ENCODE measurements around the gene AOPEP. TPM values are rescaled to one million over a fixed set of nuclear protein-coding genes. Genes with fewer than 3 reads are reported as not detected.
"Not testable (repeated sequence)": the region's sequence is repeated elsewhere in the genome, so short reads cannot be mapped to it uniquely, and the experiment has no call there.

AOPEP gene
- total RNA-seq, 1 donor from 2014 or later: 16.6 TPM

- H3K4me1 Mint-ChIP-seq: peaks cover 23% of the 10 kb centered on the region
- no peak overlapping the region for H3K27ac Mint-ChIP-seq
- H3K27ac ChIP-seq: no peak overlapping the region
- no peak overlapping the region for H2AFZ ChIP-seq (replicated peaks)
- peaks cover 4% of the 10 kb centered on the region for H3K27me3 Mint-ChIP-seq (ENCODE audit: insufficient read depth, low read depth)
- peaks cover 4% of the 10 kb centered on the region for H3K4me1 ChIP-seq
- H3K36me3 ChIP-seq: no peaks in the 10 kb centered on the region
- no peak for DNase-seq (ENCODE audit: low spot score)
- H3K4me3 ChIP-seq: no peak overlapping the region
- H3K27me3 ChIP-seq: no peaks in the 10 kb centered on the region
- H3K9me3 Mint-ChIP-seq: peaks cover 5% of the 10 kb centered on the region
- TF ChIP-seq EZH2 (IDR thresholded peaks at IDR 0.05): no peak
- no peak for TF ChIP-seq CTCF (IDR thresholded peaks at IDR 0.05)
- TF ChIP-seq EZH2phosphoT487 (IDR thresholded peaks at IDR 0.05): no peak
- no peaks in the 10 kb centered on the region for H3K79me2 ChIP-seq (ENCODE audit: low read depth)
- H3K9me3 ChIP-seq (ENCODE audit: low read depth): no peaks in the 10 kb centered on the region
- no peak overlapping the region for H3K4me3 Mint-ChIP-seq
- H4K20me1 ChIP-seq (ENCODE audit: low read depth): no peaks in the 10 kb centered on the region
- no peaks in the 10 kb centered on the region for H3F3A ChIP-seq (ENCODE audit: low read depth)
- no peak overlapping the region for H3K4me2 ChIP-seq
- H3K36me3 Mint-ChIP-seq: peaks cover 13% of the 10 kb centered on the region
- no peak overlapping the region for H3K9ac ChIP-seq
These were observed 211.9 kb downstream of the AOPEP start for GRCh38 chr9:94938384-94938783.

GRCh38 chr9:94940296-94940695 is 213.8 kb downstream of the AOPEP start:
- not testable (repeated sequence) for H3K27me3 ChIP-seq; H2AFZ ChIP-seq (replicated peaks); H3K79me2 ChIP-seq (ENCODE audit: low read depth); H3K4me3 ChIP-seq; H4K20me1 ChIP-seq (ENCODE audit: low read depth); H3K4me2 ChIP-seq; H3K9me3 Mint-ChIP-seq; H3K4me3 Mint-ChIP-seq; H3F3A ChIP-seq (ENCODE audit: low read depth); H3K27ac ChIP-seq; H3K9ac ChIP-seq; H3K27ac Mint-ChIP-seq; H3K4me1 ChIP-seq; H3K9me3 ChIP-seq (ENCODE audit: low read depth); H3K27me3 Mint-ChIP-seq (ENCODE audit: insufficient read depth, low read depth); H3K36me3 ChIP-seq; DNase-seq (ENCODE audit: low spot score)
- Mint-ChIP-seq H3K36me3 (peaks cover 15% of the 10 kb centered on the region), H3K4me1 (peaks cover 13% of the 10 kb centered on the region)

- no peak overlapping the region for H3K4me2 ChIP-seq
- H3K27me3 ChIP-seq: no peaks in the 10 kb centered on the region
- TF ChIP-seq EZH2phosphoT487 (IDR thresholded peaks at IDR 0.05) (no peak), EZH2 (IDR thresholded peaks at IDR 0.05) (no peak), CTCF (IDR thresholded peaks at IDR 0.05) (no peak)
- Mint-ChIP-seq H3K27me3 (ENCODE audit: insufficient read depth, low read depth) (peaks cover 2% of the 10 kb centered on the region), H3K36me3 (peaks cover 16% of the 10 kb centered on the region), H3K4me3 (no peak overlapping the region), H3K27ac (no peak overlapping the region), H3K4me1 (peaks cover 13% of the 10 kb centered on the region), H3K9me3 (peaks cover 5% of the 10 kb centered on the region)
- no peaks in the 10 kb centered on the region for H4K20me1 ChIP-seq (ENCODE audit: low read depth)
- H3K27ac ChIP-seq: no peak overlapping the region
- no peaks in the 10 kb centered on the region for H3K9me3 ChIP-seq (ENCODE audit: low read depth)
- H3K79me2 ChIP-seq (ENCODE audit: low read depth): no peaks in the 10 kb centered on the region
- H3K4me3 ChIP-seq: no peak overlapping the region
- no peaks in the 10 kb centered on the region for H3K36me3 ChIP-seq
- H2AFZ ChIP-seq (replicated peaks): no peak overlapping the region
- no peak overlapping the region for H3K9ac ChIP-seq
- no peak for DNase-seq (ENCODE audit: low spot score)
- no peaks in the 10 kb centered on the region for H3F3A ChIP-seq (ENCODE audit: low read depth)
- no peaks in the 10 kb centered on the region for H3K4me1 ChIP-seq
These were observed 214.8 kb downstream of the AOPEP start for GRCh38 chr9:94941211-94941875.

GRCh38 chr9:94944626-94945025 is 218.1 kb downstream of the AOPEP start:
- no peak overlapping the region for H2AFZ ChIP-seq (replicated peaks)
- H3K4me1 ChIP-seq: peaks cover 17% of the 10 kb centered on the region
- no peaks in the 10 kb centered on the region for H3K27me3 ChIP-seq
- H3K9me3 ChIP-seq (ENCODE audit: low read depth): no peaks in the 10 kb centered on the region
- no peak overlapping the region for H3K27ac Mint-ChIP-seq
- no peak overlapping the region for H3K4me3 ChIP-seq
- no peaks in the 10 kb centered on the region for H3K36me3 ChIP-seq
- H3K36me3 Mint-ChIP-seq: peaks cover 13% of the 10 kb centered on the region
- no peaks in the 10 kb centered on the region for H3F3A ChIP-seq (ENCODE audit: low read depth)
- no peak overlapping the region for H3K4me2 ChIP-seq
- no peaks in the 10 kb centered on the region for H3K9me3 Mint-ChIP-seq
- H3K9ac ChIP-seq: no peak overlapping the region
- no peak for DNase-seq (ENCODE audit: low spot score)
- TF ChIP-seq EZH2phosphoT487 (IDR thresholded peaks at IDR 0.05): no peak
- TF ChIP-seq CTCF (IDR thresholded peaks at IDR 0.05): no peak
- TF ChIP-seq EZH2 (IDR thresholded peaks at IDR 0.05): no peak
- peaks cover 24% of the 10 kb centered on the region for H3K4me1 Mint-ChIP-seq
- H3K79me2 ChIP-seq (ENCODE audit: low read depth): no peaks in the 10 kb centered on the region
- H4K20me1 ChIP-seq (ENCODE audit: low read depth): no peaks in the 10 kb centered on the region
- H3K4me3 Mint-ChIP-seq: no peak overlapping the region
- H3K27me3 Mint-ChIP-seq (ENCODE audit: insufficient read depth, low read depth): peaks cover 4% of the 10 kb centered on the region
- no peak overlapping the region for H3K27ac ChIP-seq
